ENCODE data around the gene ZBTB12.
A peak's percentile ranks its signal among the peaks of the same experiment; 100 is the strongest.
"Not testable (repeated sequence)": the region's sequence is repeated elsewhere in the genome, so short reads cannot be mapped to it uniquely, and the experiment has no call there.

Gene ZBTB12

GRCh38 chr6:31865205-31866118 lies 36.4 kb downstream of the ZBTB12 start:
- TF ChIP-seq, protein P1, sequence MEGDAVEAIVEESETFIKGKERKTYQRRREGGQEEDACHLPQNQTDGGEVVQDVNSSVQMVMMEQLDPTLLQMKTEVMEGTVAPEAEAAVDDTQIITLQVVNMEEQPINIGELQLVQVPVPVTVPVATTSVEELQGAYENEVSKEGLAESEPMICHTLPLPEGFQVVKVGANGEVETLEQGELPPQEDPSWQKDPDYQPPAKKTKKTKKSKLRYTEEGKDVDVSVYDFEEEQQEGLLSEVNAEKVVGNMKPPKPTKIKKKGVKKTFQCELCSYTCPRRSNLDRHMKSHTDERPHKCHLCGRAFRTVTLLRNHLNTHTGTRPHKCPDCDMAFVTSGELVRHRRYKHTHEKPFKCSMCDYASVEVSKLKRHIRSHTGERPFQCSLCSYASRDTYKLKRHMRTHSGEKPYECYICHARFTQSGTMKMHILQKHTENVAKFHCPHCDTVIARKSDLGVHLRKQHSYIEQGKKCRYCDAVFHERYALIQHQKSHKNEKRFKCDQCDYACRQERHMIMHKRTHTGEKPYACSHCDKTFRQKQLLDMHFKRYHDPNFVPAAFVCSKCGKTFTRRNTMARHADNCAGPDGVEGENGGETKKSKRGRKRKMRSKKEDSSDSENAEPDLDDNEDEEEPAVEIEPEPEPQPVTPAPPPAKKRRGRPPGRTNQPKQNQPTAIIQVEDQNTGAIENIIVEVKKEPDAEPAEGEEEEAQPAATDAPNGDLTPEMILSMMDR (IDR thresholded peaks at IDR 0.05) = no peak
- H3K4me3 Mint-ChIP-seq = peak overlapping the region; percentile 33
- H3K27me3 Mint-ChIP-seq (ENCODE audit: low read depth, poor library complexity) = peaks cover 9% of the 10 kb centered on the region
- peaks cover 5% of the 10 kb centered on the region for H3K36me3 Mint-ChIP-seq (ENCODE audit: low read depth)
- H3K4me1 Mint-ChIP-seq = peaks cover 49% of the 10 kb centered on the region
- H3K9me3 Mint-ChIP-seq = no peaks in the 10 kb centered on the region
- no peak for DNase-seq
- H3K27ac Mint-ChIP-seq = peak overlapping the region; percentile 91

DNA sequence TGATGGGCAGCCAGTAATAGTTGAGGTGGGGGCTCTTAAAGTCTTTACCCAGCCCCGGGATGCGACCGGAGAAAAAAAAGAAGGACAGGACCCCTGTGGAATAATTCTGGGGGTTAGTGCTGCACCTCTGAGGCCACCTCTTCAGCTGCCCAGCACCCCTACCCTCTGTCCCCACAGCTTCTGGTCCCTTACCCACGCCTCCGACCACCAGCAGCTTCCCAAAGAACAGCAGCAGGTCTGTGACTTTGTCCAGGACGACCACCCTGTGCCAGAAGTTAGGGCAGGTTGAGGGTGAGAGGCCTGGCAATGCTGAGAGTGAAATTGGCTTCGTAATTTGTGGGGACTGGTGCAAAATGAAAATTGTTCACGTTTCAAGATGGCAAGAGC lies 37.1 kb downstream of the ZBTB12 start:
- no peaks in the 10 kb centered on the region for H3K9me3 Mint-ChIP-seq
- H3K36me3 Mint-ChIP-seq (ENCODE audit: low read depth) = peaks cover 10% of the 10 kb centered on the region
- peaks cover 11% of the 10 kb centered on the region for H3K27me3 Mint-ChIP-seq (ENCODE audit: low read depth, poor library complexity)
- DNase-seq = no peak
- H3K27ac Mint-ChIP-seq = peak overlapping the region; percentile 91
- H3K4me1 Mint-ChIP-seq = peaks cover 46% of the 10 kb centered on the region
- H3K4me3 Mint-ChIP-seq = peak overlapping the region; percentile 33
- TF ChIP-seq, protein P1 (IDR thresholded peaks at IDR 0.05) = no peak

DNA sequence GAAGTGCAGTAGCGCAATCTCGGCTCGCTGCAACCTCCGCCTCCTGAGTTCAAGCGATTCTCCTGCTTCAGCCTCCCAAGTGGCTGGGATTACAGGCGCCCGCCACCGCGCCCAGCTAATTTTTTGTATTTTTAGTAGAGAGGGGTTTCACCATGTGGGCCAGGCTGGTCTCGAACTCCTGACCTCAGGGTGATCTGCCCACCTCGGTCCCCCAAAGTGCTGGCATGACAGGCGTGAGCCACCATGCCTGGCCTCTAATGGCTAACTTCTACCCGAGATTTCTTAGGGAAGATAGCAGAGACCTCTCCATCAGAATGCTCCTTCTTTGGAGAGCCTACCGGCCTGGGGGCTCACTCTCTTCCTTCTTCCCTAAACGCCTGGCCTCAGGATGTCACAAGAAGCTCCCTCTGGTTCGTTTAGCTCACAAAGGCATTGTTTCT lies 37.7 kb downstream of the ZBTB12 start:
- peak overlapping the region; percentile 91 for H3K4me3 Mint-ChIP-seq
- peak overlapping the region; percentile 85 for H3K27ac Mint-ChIP-seq
- peaks cover 16% of the 10 kb centered on the region for H3K36me3 Mint-ChIP-seq (ENCODE audit: low read depth)
- not testable (repeated sequence) for DNase-seq, H3K9me3 Mint-ChIP-seq
- peaks cover 42% of the 10 kb centered on the region for H3K4me1 Mint-ChIP-seq
- peaks cover 12% of the 10 kb centered on the region for H3K27me3 Mint-ChIP-seq (ENCODE audit: low read depth, poor library complexity)

GRCh38 chr6:31862344-31863235 lies 39.3 kb downstream of the ZBTB12 start, which contains the start of gene NEU1:
Gene NEU1 (minus strand): TSS chr6:31862821. CDS start chr6:31862776, 45 bp downstream.
- no peaks in the 10 kb centered on the region for H3K9me3 Mint-ChIP-seq
- TF ChIP-seq, protein P1 (IDR thresholded peaks at IDR 0.05) = no peak
- peaks cover 23% of the 10 kb centered on the region for H3K36me3 Mint-ChIP-seq (ENCODE audit: low read depth)
- peaks cover 12% of the 10 kb centered on the region for H3K27me3 Mint-ChIP-seq (ENCODE audit: low read depth, poor library complexity)
- peaks cover 38% of the 10 kb centered on the region for H3K4me1 Mint-ChIP-seq
- peak within 1 kb of the TSS; percentile 91 for H3K4me3 Mint-ChIP-seq
- peak; percentile 97 for DNase-seq
- H3K27ac Mint-ChIP-seq = peak within 1 kb of the TSS; percentile 85

DNA sequence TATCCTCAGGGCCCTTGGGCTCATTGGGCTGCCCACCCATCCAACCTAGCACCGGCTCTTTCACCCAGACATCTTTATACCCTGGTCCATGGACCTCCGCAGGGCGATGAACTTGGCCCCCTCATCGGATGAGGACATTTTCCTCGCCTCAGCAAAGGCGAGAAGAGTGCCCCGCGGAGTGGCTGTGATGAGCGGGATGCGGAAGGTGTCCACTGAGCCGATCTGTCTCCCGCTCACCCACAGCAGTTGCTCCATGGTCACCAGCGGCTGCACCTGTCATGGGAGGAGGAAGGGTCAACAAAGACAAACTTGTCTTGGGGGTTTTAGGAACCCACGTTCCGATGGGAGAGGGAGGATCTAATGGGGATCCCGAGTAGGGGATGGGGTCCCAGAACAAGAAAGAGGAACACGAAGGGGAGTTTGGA lies 40.0 kb downstream of the ZBTB12 start:
- peaks cover 38% of the 10 kb centered on the region for H3K4me1 Mint-ChIP-seq
- peak overlapping the region; percentile 91 for H3K4me3 Mint-ChIP-seq
- peaks cover under 1% of the 10 kb centered on the region for H3K9me3 Mint-ChIP-seq
- peaks cover 29% of the 10 kb centered on the region for H3K36me3 Mint-ChIP-seq (ENCODE audit: low read depth)
- H3K27me3 Mint-ChIP-seq (ENCODE audit: low read depth, poor library complexity) = peaks cover 12% of the 10 kb centered on the region
- peak overlapping the region; percentile 72 for H3K27ac Mint-ChIP-seq
- no peak for DNase-seq
- TF ChIP-seq, protein P1 (IDR thresholded peaks at IDR 0.05) = no peak

- TF ChIP-seq, protein P1 (IDR thresholded peaks at IDR 0.05) = no peak
- DNase-seq = no peak
- Mint-ChIP-seq H3K9me3 (peaks cover 7% of the 10 kb centered on the region), H3K27me3 (ENCODE audit: low read depth, poor library complexity) (peaks cover 12% of the 10 kb centered on the region), H3K27ac (no peak overlapping the region), H3K36me3 (ENCODE audit: low read depth) (peaks cover 35% of the 10 kb centered on the region), H3K4me3 (peak overlapping the region; percentile 91), H3K4me1 (peaks cover 33% of the 10 kb centered on the region)
These were observed 40.7 kb downstream of the ZBTB12 start for GRCh38 chr6:31861150-31861549.
